Ascending aorta (tissue), 2 donors: Measurements from ENCODE around the gene DLX2. TPM values are rescaled to one million over a fixed set of nuclear protein-coding genes. Genes with fewer than 3 reads are reported as not detected.
"Not testable (repeated sequence)": the region's sequence is repeated elsewhere in the genome, so short reads cannot be mapped to it uniquely, and the experiment has no call there.

Source experiments
- DNase-seq, 2 donors: peaks; one replicate each; pipeline ENCODE4 v3.0.0-alpha.2; 2019; ENCODE audit warnings: low spot score in 2 of 2
- H3K27ac ChIP-seq, 2 donors: fragments of 200-600 bp; sonication (generic); one replicate each; pipeline ENCODE4 v1.5.1; 2016 to 2017; ENCODE audit warnings: mild to moderate bottlenecking in 1 of 2
- H3K27me3 ChIP-seq: fragments of 200-600 bp; sonication (generic); one replicate; pipeline ENCODE4 v1.5.1; 2017
- H3K36me3 ChIP-seq, 2 donors: fragments of 200-600 bp; sonication (generic); one replicate each; pipeline ENCODE4 v1.5.1; 2016
- H3K4me1 ChIP-seq, 2 donors: fragments of 200-600 bp; sonication (generic); one replicate each; pipeline ENCODE4 v1.5.1; 2016 to 2017; ENCODE audit warnings: mild to moderate bottlenecking in 1 of 2
- H3K4me3 ChIP-seq, 2 donors: fragments of 200-600 bp; sonication (generic); one replicate each; pipeline ENCODE4 v1.5.1; 2016 to 2017; ENCODE audit warnings: mild to moderate bottlenecking in 1 of 2
- H3K9me3 ChIP-seq, 2 donors: fragments of 200-600 bp; sonication (generic); one replicate each; pipeline ENCODE4 v1.5.1; 2016
- CTCF ChIP-seq, 3 experiments: fragments of 200-600 bp in 2 of 3; fragments of 450-650 bp in 1 of 3; sonication (generic) in 2 of 3; IDR thresholded peaks; one replicate each; pipeline ENCODE4 v1.5.1; 2016 to 2019; ENCODE audit warnings: antibody characterized with exemption in 3 of 3, mild to moderate bottlenecking in 1 of 3, moderate library complexity in 1 of 3
- intact Hi-C: fragments of 100-400 bp; cut with DNase I; formaldehyde crosslinking; loops from one replicate; pipeline ENCODE4 v1.15.1; 2023
- total RNA-seq: library from RNA; depleted of rRNA; stranded (reverse); fragments of >200 nt; gene quantifications from one replicate; pipeline ENCODE4 v1.1.0, GENCODE V29; 2016

The DLX2 gene
- total RNA-seq = not detected

GRCh38 chr2:172102391-172103359 lies at the start of gene DLX2:
TSS of gene DLX2 (minus strand) at chr2:172102900. CDS start at chr2:172102538, 362 bp downstream.
- intact Hi-C loops = loop anchor here (2.0 kb wide), 1 partner anchor 16 kb away; no protein-coding TSS in a partner anchor
- TF ChIP-seq CTCF (IDR thresholded peaks at IDR 0.05) = no peak
- no peak within 1 kb of the TSS for H3K27ac ChIP-seq
- peaks cover 14 to 40% of the 10 kb centered on the region in 2 donors for H3K4me1 ChIP-seq
- H3K27me3 ChIP-seq = peaks cover 62% of the 10 kb centered on the region
- H3K36me3 ChIP-seq = no peaks in the 10 kb centered on the region
- peak; percentile 36 to 67 for DNase-seq
- H3K9me3 ChIP-seq = no peaks in the 10 kb centered on the region
- peak within 1 kb of the TSS; percentile 50 to 67 for H3K4me3 ChIP-seq

- TF ChIP-seq CTCF (IDR thresholded peaks at IDR 0.05) = no peak
- no peak for DNase-seq
- Histone ChIP-seq H3K27me3 (no peaks in the 10 kb centered on the region), H3K36me3 (no peaks in the 10 kb centered on the region), H3K4me1 (no peaks in the 10 kb centered on the region), H3K4me3 (no peak overlapping the region), H3K9me3 (no peaks in the 10 kb centered on the region), H3K27ac (no peak overlapping the region)
- intact Hi-C loops = no loop called here
Measured at GRCh38 chr2:172147944-172148650, 45.4 kb upstream of the DLX2 start.

GRCh38 chr2:172143817-172144216 lies 41.1 kb upstream of the DLX2 start:
- no peaks in the 10 kb centered on the region for H3K27me3 ChIP-seq
- H3K27ac ChIP-seq = no peak overlapping the region
- intact Hi-C loops = no loop called here
- H3K4me1 ChIP-seq = no peaks in the 10 kb centered on the region
- no peak for TF ChIP-seq CTCF (IDR thresholded peaks at IDR 0.05)
- no peak overlapping the region for H3K4me3 ChIP-seq
- no peaks in the 10 kb centered on the region for H3K9me3 ChIP-seq
- no peaks in the 10 kb centered on the region for H3K36me3 ChIP-seq
- no peak for DNase-seq

- H3K27me3 ChIP-seq, H3K27ac ChIP-seq, H3K4me1 ChIP-seq, H3K36me3 ChIP-seq, intact Hi-C loops, DNase-seq, H3K4me3 ChIP-seq, H3K9me3 ChIP-seq: not testable (repeated sequence)
Measured at GRCh38 chr2:172138727-172139126, 36.0 kb upstream of the DLX2 start.

GRCh38 chr2:172137943-172138342 lies 35.2 kb upstream of the DLX2 start:
- DNase-seq = no peak
- intact Hi-C loops = no loop called here
- no peaks in the 10 kb centered on the region for H3K27me3 ChIP-seq
- H3K4me1 ChIP-seq = no peaks in the 10 kb centered on the region
- no peak overlapping the region for H3K4me3 ChIP-seq
- no peak overlapping the region for H3K27ac ChIP-seq
- no peak for TF ChIP-seq CTCF (IDR thresholded peaks at IDR 0.05)
- no peaks in the 10 kb centered on the region for H3K36me3 ChIP-seq
- no peaks in the 10 kb centered on the region for H3K9me3 ChIP-seq

GRCh38 chr2:172137109-172137508 lies 34.4 kb upstream of the DLX2 start:
- Histone ChIP-seq H3K4me3 (no peak overlapping the region), H3K36me3 (no peaks in the 10 kb centered on the region), H3K27ac (no peak overlapping the region), H3K9me3 (no peaks in the 10 kb centered on the region), H3K4me1 (no peaks in the 10 kb centered on the region), H3K27me3 (no peaks in the 10 kb centered on the region)
- DNase-seq = no peak
- no peak for TF ChIP-seq CTCF (IDR thresholded peaks at IDR 0.05)
- intact Hi-C loops = no loop called here
